Neural progenitor cell (in vitro differentiated cells): Measurements from ENCODE around the gene FAM110A.

Experiments used
- CTCF ChIP-seq: fragments of 200-600 bp; sonication (generic); IDR thresholded peaks from 2 replicates; pipeline ENCODE4 v1.5.1; 2017; ENCODE audit warnings: antibody characterized with exemption, mild to moderate bottlenecking
- EZH2 ChIP-seq: fragments of 200-600 bp; sonication (generic); IDR thresholded peaks from 2 replicates; pipeline ENCODE4 v1.6.1; 2017; ENCODE audit warnings: antibody characterized with exemption, mild to moderate bottlenecking, moderate library complexity
- EZH2phosphoT487 ChIP-seq: fragments of 200-600 bp; sonication (generic); IDR thresholded peaks from 2 replicates; pipeline ENCODE4 v1.6.1; 2017; ENCODE audit warnings: antibody characterized with exemption

GRCh38 chr20:833450-834150 is at the start of gene FAM110A:
- no peak for TF ChIP-seq EZH2
- no peak for TF ChIP-seq CTCF
- TF ChIP-seq EZH2phosphoT487, result no peak
